Measurements from ENCODE around the gene P3H3.

- TF ChIP-seq CTCF (IDR thresholded peaks at IDR 0.05) = no peak
- TF ChIP-seq POLR2A (IDR thresholded peaks at IDR 0.05) = no peak
Measured at GRCh38 chr12:6883252-6883651, 55.0 kb downstream of the P3H3 start.
